HepG2 (cell line): ENCODE results near the gene NCOA4. TPM values are rescaled to one million over a fixed set of nuclear protein-coding genes. Genes with fewer than 3 reads are reported as not detected.

Source experiments
- ETV5 ChIP-seq: IDR thresholded peaks from 2 replicates; pipeline ENCODE4 v1.6.1; 2018; ENCODE audit warnings: missing biosample characterization, missing genetic modification reagents, inconsistent platforms, borderline replicate concordance
- FLYWCH1 ChIP-seq: sonication (generic); formaldehyde crosslinking; IDR thresholded peaks from 2 replicates; pipeline ENCODE4 v1.8.1; 2023; ENCODE audit warnings: mild to moderate bottlenecking, missing genetic modification reagents
- MAFF ChIP-seq: IDR thresholded peaks from 2 replicates; pipeline ENCODE4 v1.6.1; 2011; ENCODE audit warnings: low read depth, low read length, improper control_type of control experiment
- PHF20 ChIP-seq: sonication (generic); formaldehyde crosslinking; IDR thresholded peaks from 2 replicates; pipeline ENCODE4 v1.5.0; 2020; ENCODE audit warnings: mild to moderate bottlenecking, missing genetic modification reagents
- PTBP1 ChIP-seq: fragments of 200-400 bp; formaldehyde crosslinking; IDR thresholded peaks from 2 replicates; pipeline ENCODE4 v1.6.1; 2018; ENCODE audit warnings: low read length, low read depth; ENCODE audit not compliant: poor library complexity, severe bottlenecking
- ZIK1 ChIP-seq: sonication (generic); formaldehyde crosslinking; IDR thresholded peaks from 2 replicates; pipeline ENCODE4 v1.5.0; 2020; ENCODE audit warnings: mild to moderate bottlenecking, low read depth, missing genetic modification reagents, borderline replicate concordance
- ZNF235 ChIP-seq: sonication (generic); formaldehyde crosslinking; IDR thresholded peaks from 2 replicates; pipeline ENCODE4 v1.8.1; 2023; ENCODE audit warnings: mild to moderate bottlenecking, missing genetic modification reagents, borderline replicate concordance
- ZNF484 ChIP-seq: sonication (generic); formaldehyde crosslinking; IDR thresholded peaks from 2 replicates; pipeline ENCODE4 v1.5.1; 2020; ENCODE audit warnings: mild to moderate bottlenecking, low read depth, missing genetic modification reagents, borderline replicate concordance
- polyA plus RNA-seq, 8 experiments: library from polyadenylated mRNA; depleted of rRNA in 3 of 8; stranded (reverse) in 7 of 8; unstranded in 1 of 8; fragments of >200 nt; fragmentation: Illumina TruSeq in 4 of 8; extraction: Trizol in 4 of 8; gene quantifications; 2 replicates each; pipeline versions ENCODE4 v1.2.1 to v1.2.3, GENCODE V29; 2011 to 2016; ENCODE audit warnings: low read depth in 4 of 8, missing spikeins in 1 of 8, mixed read lengths in 1 of 8; ENCODE audit not compliant: insufficient read depth in 1 of 8
- total RNA-seq, 5 experiments: library from RNA; depleted of rRNA; stranded (reverse); fragments of >200 nt; fragmentation: Illumina TruSeq; extraction: Trizol; gene quantifications; 2 replicates each; pipeline ENCODE4 v1.2.3, GENCODE V29; 2016; ENCODE audit warnings: low read depth in 1 of 5
- TF ChIP-seq, protein P1 (sequence below): sonication (generic); formaldehyde crosslinking; IDR thresholded peaks from 2 replicates; pipeline ENCODE4 v1.5.1; 2020; ENCODE audit warnings: mild to moderate bottlenecking, missing genetic modification reagents
- TF ChIP-seq, protein P2 (sequence below): sonication (generic); formaldehyde crosslinking; IDR thresholded peaks from 2 replicates; pipeline ENCODE4 v1.5.0; 2020; ENCODE audit warnings: mild to moderate bottlenecking, missing genetic modification reagents, borderline replicate concordance
- TF ChIP-seq, protein P3 (sequence below): sonication (generic); formaldehyde crosslinking; IDR thresholded peaks from 2 replicates; pipeline ENCODE4 v1.4.0; 2020; ENCODE audit warnings: mild to moderate bottlenecking, missing genetic modification reagents
- TF ChIP-seq, protein P4 (sequence below): sonication (generic); formaldehyde crosslinking; conservative IDR thresholded peaks from 2 replicates; pipeline ENCODE4 v1.4.0; 2020; ENCODE audit warnings: mild to moderate bottlenecking, missing genetic modification reagents, moderate library complexity

The NCOA4 gene
- total and polyA plus RNA-seq, 2 of the 13 experiments (the other 11 are each of a cell fraction or from before 2014, with no cell fraction given): 306 to 400 TPM

DNA sequence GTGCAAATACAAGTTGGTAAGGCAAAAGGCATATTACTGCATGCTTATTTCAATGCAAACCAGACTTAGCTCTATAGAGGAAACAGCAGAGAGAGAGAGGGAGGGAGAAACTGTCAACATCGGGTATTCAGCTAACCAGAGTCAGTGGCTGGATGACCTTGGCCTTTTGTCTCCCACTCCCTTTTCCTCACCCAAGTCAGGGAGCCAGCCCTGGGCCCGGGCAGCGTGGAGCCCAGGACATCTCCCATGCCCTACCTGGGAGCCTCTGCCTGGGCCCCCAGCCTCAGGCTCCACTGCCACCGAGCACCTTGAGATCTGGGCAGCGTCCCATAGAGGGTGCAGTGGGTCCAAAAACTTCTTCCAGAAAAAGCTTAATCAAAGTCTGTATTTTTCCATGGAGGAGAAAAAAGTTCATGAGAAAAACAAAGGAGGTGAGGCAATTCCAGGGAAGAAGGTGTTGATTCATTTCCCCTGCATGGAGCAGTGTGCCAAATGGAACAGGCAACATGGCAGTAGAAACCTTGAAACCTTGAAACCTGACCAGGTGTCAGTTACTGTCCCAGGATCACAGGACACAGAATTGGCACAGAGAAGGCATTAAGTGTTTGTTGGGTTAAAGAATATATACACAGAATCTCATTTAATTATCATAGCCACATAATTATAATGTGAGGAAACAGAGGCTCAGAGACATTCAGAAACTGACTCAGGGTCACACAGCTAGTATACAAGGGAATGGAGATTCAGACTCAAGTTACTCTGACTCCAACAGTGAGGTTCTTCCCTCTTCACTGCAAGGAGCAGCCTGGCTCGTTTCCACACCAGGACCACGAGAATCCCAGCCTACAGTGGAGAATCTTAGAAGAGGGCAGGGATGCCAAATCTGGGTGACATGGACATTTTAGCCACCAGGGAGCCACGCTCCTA lies 5.8 kb upstream of the NCOA4 start (continued):
- TF ChIP-seq, protein P1, sequence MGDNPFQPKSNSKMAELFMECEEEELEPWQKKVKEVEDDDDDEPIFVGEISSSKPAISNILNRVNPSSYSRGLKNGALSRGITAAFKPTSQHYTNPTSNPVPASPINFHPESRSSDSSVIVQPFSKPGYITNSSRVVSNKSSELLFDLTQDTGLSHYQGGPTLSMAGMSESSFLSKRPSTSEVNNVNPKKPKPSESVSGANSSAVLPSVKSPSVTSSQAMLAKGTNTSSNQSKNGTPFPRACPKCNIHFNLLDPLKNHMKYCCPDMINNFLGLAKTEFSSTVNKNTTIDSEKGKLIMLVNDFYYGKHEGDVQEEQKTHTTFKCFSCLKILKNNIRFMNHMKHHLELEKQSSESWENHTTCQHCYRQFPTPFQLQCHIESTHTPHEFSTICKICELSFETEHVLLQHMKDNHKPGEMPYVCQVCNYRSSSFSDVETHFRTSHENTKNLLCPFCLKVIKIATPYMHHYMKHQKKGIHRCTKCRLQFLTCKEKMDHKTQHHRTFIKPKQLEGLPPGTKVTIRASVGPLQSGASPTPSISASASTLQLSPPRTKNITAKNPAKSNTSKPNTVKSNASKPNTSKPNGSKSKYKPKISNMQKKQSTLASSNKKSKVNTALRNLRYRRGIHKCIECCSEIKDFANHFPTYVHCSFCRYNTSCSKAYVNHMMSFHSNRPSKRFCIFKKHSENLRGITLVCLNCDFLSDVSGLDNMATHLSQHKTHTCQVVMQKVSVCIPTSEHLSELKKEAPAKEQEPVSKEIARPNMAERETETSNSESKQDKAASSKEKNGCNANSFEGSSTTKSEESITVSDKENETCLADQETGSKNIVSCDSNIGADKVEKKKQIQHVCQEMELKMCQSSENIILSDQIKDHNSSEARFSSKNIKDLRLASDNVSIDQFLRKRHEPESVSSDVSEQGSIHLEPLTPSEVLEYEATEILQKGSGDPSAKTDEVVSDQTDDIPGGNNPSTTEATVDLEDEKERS (CRISPR knock-in tag): peak; percentile 73; the same call in 1 of the 2 replicates
- TF ChIP-seq ETV5 (peak; percentile 63; the same call in 1 of the 2 replicates), ZIK1 (CRISPR knock-in tag) (no peak), FLYWCH1 (CRISPR knock-in tag) (no peak), MAFF (no peak), PHF20 (CRISPR knock-in tag) (no peak; the same call in 1 of the 2 replicates), PTBP1 (no peak), ZNF484 (CRISPR knock-in tag) (no peak), ZNF235 (no peak)
- TF ChIP-seq, protein P2, sequence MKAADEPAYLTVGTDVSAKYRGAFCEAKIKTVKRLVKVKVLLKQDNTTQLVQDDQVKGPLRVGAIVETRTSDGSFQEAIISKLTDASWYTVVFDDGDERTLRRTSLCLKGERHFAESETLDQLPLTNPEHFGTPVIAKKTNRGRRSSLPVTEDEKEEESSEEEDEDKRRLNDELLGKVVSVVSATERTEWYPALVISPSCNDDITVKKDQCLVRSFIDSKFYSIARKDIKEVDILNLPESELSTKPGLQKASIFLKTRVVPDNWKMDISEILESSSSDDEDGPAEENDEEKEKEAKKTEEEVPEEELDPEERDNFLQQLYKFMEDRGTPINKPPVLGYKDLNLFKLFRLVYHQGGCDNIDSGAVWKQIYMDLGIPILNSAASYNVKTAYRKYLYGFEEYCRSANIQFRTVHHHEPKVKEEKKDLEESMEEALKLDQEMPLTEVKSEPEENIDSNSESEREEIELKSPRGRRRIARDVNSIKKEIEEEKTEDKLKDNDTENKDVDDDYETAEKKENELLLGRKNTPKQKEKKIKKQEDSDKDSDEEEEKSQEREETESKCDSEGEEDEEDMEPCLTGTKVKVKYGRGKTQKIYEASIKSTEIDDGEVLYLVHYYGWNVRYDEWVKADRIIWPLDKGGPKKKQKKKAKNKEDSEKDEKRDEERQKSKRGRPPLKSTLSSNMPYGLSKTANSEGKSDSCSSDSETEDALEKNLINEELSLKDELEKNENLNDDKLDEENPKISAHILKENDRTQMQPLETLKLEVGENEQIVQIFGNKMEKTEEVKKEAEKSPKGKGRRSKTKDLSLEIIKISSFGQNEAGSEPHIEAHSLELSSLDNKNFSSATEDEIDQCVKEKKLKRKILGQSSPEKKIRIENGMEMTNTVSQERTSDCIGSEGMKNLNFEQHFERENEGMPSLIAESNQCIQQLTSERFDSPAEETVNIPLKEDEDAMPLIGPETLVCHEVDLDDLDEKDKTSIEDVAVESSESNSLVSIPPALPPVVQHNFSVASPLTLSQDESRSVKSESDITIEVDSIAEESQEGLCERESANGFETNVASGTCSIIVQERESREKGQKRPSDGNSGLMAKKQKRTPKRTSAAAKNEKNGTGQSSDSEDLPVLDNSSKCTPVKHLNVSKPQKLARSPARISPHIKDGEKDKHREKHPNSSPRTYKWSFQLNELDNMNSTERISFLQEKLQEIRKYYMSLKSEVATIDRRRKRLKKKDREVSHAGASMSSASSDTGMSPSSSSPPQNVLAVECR (CRISPR knock-in tag): peak; percentile 72; the same call in 1 of the 2 replicates
- TF ChIP-seq, protein P3, sequence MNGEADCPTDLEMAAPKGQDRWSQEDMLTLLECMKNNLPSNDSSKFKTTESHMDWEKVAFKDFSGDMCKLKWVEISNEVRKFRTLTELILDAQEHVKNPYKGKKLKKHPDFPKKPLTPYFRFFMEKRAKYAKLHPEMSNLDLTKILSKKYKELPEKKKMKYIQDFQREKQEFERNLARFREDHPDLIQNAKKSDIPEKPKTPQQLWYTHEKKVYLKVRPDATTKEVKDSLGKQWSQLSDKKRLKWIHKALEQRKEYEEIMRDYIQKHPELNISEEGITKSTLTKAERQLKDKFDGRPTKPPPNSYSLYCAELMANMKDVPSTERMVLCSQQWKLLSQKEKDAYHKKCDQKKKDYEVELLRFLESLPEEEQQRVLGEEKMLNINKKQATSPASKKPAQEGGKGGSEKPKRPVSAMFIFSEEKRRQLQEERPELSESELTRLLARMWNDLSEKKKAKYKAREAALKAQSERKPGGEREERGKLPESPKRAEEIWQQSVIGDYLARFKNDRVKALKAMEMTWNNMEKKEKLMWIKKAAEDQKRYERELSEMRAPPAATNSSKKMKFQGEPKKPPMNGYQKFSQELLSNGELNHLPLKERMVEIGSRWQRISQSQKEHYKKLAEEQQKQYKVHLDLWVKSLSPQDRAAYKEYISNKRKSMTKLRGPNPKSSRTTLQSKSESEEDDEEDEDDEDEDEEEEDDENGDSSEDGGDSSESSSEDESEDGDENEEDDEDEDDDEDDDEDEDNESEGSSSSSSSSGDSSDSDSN (CRISPR knock-in tag): peak; percentile 82
- TF ChIP-seq, protein P4, sequence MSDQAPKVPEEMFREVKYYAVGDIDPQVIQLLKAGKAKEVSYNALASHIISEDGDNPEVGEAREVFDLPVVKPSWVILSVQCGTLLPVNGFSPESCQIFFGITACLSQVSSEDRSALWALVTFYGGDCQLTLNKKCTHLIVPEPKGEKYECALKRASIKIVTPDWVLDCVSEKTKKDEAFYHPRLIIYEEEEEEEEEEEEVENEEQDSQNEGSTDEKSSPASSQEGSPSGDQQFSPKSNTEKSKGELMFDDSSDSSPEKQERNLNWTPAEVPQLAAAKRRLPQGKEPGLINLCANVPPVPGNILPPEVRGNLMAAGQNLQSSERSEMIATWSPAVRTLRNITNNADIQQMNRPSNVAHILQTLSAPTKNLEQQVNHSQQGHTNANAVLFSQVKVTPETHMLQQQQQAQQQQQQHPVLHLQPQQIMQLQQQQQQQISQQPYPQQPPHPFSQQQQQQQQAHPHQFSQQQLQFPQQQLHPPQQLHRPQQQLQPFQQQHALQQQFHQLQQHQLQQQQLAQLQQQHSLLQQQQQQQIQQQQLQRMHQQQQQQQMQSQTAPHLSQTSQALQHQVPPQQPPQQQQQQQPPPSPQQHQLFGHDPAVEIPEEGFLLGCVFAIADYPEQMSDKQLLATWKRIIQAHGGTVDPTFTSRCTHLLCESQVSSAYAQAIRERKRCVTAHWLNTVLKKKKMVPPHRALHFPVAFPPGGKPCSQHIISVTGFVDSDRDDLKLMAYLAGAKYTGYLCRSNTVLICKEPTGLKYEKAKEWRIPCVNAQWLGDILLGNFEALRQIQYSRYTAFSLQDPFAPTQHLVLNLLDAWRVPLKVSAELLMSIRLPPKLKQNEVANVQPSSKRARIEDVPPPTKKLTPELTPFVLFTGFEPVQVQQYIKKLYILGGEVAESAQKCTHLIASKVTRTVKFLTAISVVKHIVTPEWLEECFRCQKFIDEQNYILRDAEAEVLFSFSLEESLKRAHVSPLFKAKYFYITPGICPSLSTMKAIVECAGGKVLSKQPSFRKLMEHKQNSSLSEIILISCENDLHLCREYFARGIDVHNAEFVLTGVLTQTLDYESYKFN (CRISPR knock-in tag): peak; percentile 88
